BE2C (cell line): ENCODE results near the gene SPAG16.

Experiments
- DNase-seq: peaks from one replicate; pipeline ENCODE4 v3.0.0-alpha.2; 2020
- H3K27me3 ChIP-seq: fragments of 250-450 bp; sonication (Bioruptor Pico); 2 replicates; pipeline ENCODE4 v1.5.1; 2020; ENCODE audit warnings: mild to moderate bottlenecking
- H3K36me3 ChIP-seq: fragments of 250-450 bp; sonication (Bioruptor Pico); 2 replicates; pipeline ENCODE4 v1.5.1; 2020; ENCODE audit warnings: mild to moderate bottlenecking
- H3K4me1 ChIP-seq: fragments of 250-450 bp; sonication (Bioruptor Pico); 2 replicates; pipeline ENCODE4 v1.5.1; 2020
- H3K4me3 ChIP-seq: 2 replicates; pipeline ENCODE4 v1.5.1; 2011; ENCODE audit warnings: low read depth, low read length
- H3K9me3 ChIP-seq: fragments of 250-450 bp; sonication (Bioruptor Pico); 2 replicates; pipeline ENCODE4 v1.5.1; 2020
- CTCF ChIP-seq: IDR thresholded peaks from 2 replicates; pipeline ENCODE4 v1.5.1; 2012; ENCODE audit warnings: mild to moderate bottlenecking, low read depth, low read length

The SPAG16 gene

GRCh38 chr2:213247566-213247965, 36.7 kb upstream of the SPAG16 start:
- Histone ChIP-seq H3K9me3 (no peaks in the 10 kb centered on the region), H3K27me3 (no peaks in the 10 kb centered on the region), H3K4me1 (no peaks in the 10 kb centered on the region), H3K4me3 (no peak overlapping the region), H3K36me3 (no peaks in the 10 kb centered on the region)
- no peak for TF ChIP-seq CTCF
- DNase-seq: no peak

GRCh38 chr2:213248637-213249036, 35.6 kb upstream of the SPAG16 start:
- DNase-seq: no peak
- H3K4me3 ChIP-seq: no peak overlapping the region
- H3K9me3 ChIP-seq: no peaks in the 10 kb centered on the region
- no peaks in the 10 kb centered on the region for H3K27me3 ChIP-seq
- no peaks in the 10 kb centered on the region for H3K36me3 ChIP-seq
- H3K4me1 ChIP-seq: no peaks in the 10 kb centered on the region
- no peak for TF ChIP-seq CTCF

GRCh38 chr2:213249502-213249901, 34.8 kb upstream of the SPAG16 start:
- no peaks in the 10 kb centered on the region for H3K4me1 ChIP-seq

GRCh38 chr2:213251618-213252017, 32.6 kb upstream of the SPAG16 start:
- no peaks in the 10 kb centered on the region for H3K36me3 ChIP-seq
- no peak for DNase-seq
- peak overlapping the region; percentile 16; the same call in 1 of the 2 replicates for H3K4me3 ChIP-seq
- TF ChIP-seq CTCF: peak; percentile 58
- H3K4me1 ChIP-seq: no peaks in the 10 kb centered on the region
- H3K9me3 ChIP-seq: no peaks in the 10 kb centered on the region
- H3K27me3 ChIP-seq: no peaks in the 10 kb centered on the region

More at GRCh38 chr2:213249502-213249901, 34.8 kb upstream of the SPAG16 start:
- no peak for DNase-seq
- Histone ChIP-seq H3K4me3 (no peak overlapping the region), H3K36me3 (no peaks in the 10 kb centered on the region), H3K9me3 (no peaks in the 10 kb centered on the region), H3K27me3 (no peaks in the 10 kb centered on the region)
- TF ChIP-seq CTCF: no peak

GRCh38 chr2:213252206-213252605, 32.1 kb upstream of the SPAG16 start:
- Histone ChIP-seq H3K4me3 (no peak overlapping the region), H3K36me3 (no peaks in the 10 kb centered on the region), H3K27me3 (no peaks in the 10 kb centered on the region), H3K4me1 (no peaks in the 10 kb centered on the region), H3K9me3 (no peaks in the 10 kb centered on the region)
- TF ChIP-seq CTCF: no peak
- no peak for DNase-seq

GRCh38 chr2:213253162-213253561, 31.1 kb upstream of the SPAG16 start:
- no peak overlapping the region for H3K4me3 ChIP-seq
- H3K9me3 ChIP-seq: no peaks in the 10 kb centered on the region
- no peak for TF ChIP-seq CTCF
- H3K4me1 ChIP-seq: no peaks in the 10 kb centered on the region
- H3K27me3 ChIP-seq: no peaks in the 10 kb centered on the region
- H3K36me3 ChIP-seq: no peaks in the 10 kb centered on the region
- no peak for DNase-seq
